NAMALWA (cell line): ENCODE measurements around the gene HNRNPA2B1.
"Not testable (repeated sequence)": the region's sequence is repeated elsewhere in the genome, so short reads cannot be mapped to it uniquely, and the experiment has no call there.

Source experiments
- DNase-seq: peaks from one replicate; pipeline ENCODE4 v3.0.0-alpha.2; 2015; ENCODE audit warnings: low spot score

HNRNPA2B1 gene

DNA sequence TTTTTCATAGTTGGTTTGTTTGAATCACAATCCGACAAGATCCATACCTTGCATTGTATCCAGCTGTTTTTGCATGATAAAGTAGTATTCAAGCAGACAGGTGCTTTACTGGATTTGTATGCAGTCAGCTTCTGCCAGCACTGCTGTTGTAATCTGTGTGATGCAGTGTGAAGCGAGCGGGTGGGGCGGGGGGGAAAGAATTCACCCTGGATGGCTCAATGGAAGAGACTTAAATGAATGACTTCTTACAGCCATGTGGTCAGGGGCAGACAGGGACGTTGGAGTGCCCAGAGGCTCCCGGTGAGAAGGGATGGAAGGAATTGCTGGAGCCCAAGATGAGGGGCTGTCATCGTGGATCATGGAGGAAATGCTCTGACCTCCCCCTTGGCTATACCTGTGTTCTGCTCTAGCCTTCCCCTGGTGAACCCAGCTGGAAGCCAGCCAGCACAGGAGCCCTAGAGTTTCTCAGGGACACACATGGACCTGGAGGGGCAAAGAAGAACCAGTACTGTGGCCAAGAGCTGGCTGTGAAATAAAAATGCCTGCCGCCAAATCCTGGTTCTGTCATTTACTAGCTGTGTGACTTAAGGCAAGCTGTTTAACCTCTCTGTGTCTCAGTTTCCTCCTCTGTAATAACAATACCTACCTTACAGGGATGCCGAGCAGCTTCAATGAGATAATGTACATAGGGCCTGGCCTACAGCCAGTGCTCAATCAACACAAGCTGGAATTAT lies 34.4 kb downstream of the HNRNPA2B1 start:
- no peak for DNase-seq

DNA sequence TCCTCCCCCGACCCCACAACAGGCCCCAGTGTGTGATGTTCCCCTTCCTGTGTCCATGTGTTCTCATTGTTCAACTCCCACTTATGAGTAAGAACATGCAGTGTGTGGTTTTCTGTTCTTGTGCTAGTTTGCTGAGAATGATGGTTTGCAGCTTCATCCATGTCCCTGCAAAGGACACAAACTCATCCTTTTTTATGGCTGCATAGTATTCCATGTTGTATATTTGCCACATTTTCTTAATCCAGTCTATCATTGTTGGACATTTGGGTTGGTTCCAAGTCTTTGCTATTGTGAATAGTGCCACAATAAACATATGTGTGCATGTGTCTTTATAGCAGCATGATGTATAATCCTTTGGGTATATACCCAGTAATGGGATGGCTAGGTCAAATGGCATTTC lies 36.7 kb downstream of the HNRNPA2B1 start:
- DNase-seq = not testable (repeated sequence)

GRCh38 chr7:26162431-26162830 lies 38.1 kb downstream of the HNRNPA2B1 start:
- no peak for DNase-seq

DNA sequence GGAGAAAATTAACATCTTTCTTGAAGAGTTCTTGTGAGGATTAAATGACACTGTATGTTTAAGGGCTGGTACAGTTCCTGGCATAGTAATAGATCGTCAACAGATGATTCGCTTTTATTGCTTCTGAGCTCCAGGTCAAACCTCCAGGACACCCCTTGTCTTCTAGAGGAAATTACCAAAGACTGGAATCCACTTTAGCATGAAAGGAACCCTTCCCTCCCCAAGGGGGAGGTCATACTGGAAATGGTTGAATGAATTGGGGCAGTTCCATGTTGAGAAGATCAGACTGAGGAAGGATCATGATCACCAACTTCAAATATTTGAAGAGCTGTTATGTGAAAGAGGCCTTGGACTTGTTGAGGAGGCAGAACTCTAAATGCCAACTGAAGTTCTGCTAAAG lies 39.6 kb downstream of the HNRNPA2B1 start:
- DNase-seq = no peak

- no peak for DNase-seq
Observed at GRCh38 chr7:26159243-26159642, 41.3 kb downstream of the HNRNPA2B1 start.

- peak; percentile 21 for DNase-seq
Observed at GRCh38 chr7:26157520-26158105, 42.9 kb downstream of the HNRNPA2B1 start.

GRCh38 chr7:26156451-26157420 lies 43.8 kb downstream of the HNRNPA2B1 start:
- peak; percentile 85 for DNase-seq

DNA sequence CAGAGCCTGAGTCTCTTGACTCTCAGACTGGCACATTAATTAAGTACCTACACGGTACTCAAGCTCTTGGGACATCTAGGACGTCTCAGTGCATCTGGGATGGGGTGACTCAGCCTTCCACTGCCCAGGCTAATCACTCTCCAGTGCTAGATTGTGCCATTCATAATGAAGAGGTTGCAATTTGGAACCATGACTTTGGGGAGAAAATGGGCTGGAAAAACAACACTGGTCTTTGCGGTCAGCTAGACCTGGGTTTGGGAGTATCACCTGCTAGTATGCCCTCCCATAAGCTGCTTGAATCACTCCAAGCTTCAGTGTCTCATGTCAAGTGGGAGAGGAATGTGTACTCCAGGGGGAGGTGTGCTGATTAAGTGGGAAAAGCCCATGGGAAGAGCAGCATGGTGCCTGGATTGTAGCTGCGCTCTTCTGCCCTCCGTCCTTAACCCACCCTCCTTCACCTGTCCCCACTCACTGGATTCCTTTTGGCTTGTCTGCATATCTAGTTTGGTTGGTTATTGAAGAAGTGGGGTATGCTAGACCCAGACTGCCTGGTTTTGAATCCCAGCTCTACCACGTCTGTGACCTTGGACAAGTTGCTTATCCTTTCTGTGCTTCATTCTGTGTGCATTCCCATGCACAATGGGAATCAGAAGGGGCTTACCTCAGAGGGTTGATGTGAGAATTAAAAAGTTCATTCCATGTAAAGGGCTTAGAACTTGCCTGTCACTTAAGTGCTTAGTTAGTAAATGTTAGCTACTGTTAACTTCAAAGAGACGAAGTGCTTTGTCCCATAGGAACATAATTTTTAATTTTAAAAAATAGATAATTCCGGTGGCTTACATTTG lies 44.8 kb downstream of the HNRNPA2B1 start:
- DNase-seq = no peak

GRCh38 chr7:26153823-26154783 lies 46.4 kb downstream of the HNRNPA2B1 start:
- no peak for DNase-seq

- DNase-seq = peak; percentile 46
Observed at GRCh38 chr7:26153241-26153822, 47.2 kb downstream of the HNRNPA2B1 start.

GRCh38 chr7:26152782-26153240 lies 47.7 kb downstream of the HNRNPA2B1 start:
- DNase-seq = not testable (repeated sequence)

DNA sequence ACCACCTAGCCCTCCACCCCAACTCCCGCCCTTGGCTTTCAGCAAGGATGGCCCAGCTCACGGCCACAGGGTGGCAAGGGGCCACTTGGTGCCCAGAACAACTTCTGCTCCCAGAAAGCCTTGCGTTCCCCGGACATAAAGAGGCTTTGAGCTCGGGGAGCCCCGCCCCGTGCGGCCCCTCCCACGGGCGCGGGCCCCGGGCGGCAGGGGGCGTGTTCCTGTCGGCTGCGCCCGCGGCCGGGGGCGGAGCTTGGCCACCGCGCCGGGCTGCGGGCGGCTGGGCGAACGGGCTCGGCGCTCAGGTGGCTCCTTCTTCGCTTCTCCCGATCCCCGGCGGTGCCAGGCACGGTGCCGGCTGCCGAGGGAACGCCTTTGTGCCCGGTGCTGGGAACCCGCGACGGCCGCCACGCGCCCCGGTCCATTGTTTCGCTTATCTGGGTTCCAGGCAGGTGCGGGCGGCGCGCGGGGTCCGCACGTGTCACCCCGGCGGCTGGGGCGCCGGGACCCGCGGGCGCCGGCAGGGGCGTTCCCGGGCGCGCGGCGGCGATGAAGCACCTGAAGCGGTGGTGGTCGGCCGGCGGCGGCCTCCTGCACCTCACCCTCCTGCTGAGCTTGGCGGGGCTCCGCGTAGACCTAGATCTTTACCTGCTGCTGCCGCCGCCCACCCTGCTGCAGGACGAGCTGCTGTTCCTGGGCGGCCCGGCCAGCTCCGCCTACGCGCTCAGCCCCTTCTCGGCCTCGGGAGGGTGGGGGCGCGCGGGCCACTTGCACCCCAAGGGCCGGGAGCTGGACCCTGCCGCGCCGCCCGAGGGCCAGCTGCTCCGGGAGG lies 48.4 kb downstream of the HNRNPA2B1 start, which contains the start of gene NFE2L3:
Gene NFE2L3, plus strand, starts transcription at position 246 of the 829 bp plus-strand sequence. Its CDS starts 301 bp downstream, at position 547.
- DNase-seq = peak; percentile 94

- DNase-seq = no peak
Observed at GRCh38 chr7:26151650-26151952, 48.9 kb downstream of the HNRNPA2B1 start.

DNA sequence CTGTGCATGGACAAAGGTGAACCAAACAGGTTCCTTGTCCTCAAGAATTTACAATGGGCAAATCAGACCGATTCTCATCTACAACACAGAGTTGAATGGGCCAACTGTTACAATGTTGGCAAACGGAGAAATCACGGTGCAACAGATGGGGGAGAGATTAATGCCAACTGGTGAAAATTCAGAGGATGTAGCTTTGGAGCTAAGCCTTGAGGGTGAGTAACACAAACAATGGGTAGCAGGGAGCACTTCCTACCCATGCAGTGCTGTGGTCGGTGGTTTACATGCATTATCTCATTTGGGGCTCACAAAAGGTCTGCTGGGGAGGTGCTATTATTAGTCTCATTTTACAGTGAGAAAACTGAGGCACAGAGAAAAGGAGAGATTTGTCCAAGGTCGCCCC lies 49.5 kb downstream of the HNRNPA2B1 start:
- DNase-seq = no peak

DNA sequence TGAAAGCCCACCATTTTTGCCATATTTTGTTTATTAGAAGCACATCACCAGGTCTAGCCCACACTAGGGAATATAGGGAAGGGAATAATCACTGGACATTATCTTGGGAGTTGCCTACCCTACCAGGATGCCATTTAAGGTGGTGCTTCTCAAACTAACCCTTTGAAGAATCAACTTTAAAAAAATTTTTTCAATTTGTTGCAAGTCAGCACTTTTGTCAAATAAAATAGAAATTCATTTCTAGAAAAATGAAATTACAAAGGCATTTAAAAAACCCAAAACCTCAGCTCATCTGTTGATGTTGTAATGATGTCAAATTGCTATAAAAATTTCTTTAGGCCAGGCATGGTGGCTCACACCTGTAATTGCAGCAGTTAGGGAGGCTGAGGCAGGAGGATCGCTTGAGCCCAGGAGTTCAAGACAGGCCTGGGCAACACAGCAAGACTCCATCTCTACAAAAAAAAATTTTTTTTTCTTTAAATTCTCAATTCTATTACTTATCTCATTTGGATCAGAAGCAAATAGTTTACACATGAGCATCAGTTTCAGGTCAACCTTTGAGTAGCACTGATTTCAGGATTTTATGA lies 51.1 kb downstream of the HNRNPA2B1 start:
- DNase-seq = no peak

GRCh38 chr7:26148307-26148700 lies 52.2 kb downstream of the HNRNPA2B1 start:
- not testable (repeated sequence) for DNase-seq

GRCh38 chr7:26147646-26148306 lies 52.8 kb downstream of the HNRNPA2B1 start:
- DNase-seq = not testable (repeated sequence)

DNA sequence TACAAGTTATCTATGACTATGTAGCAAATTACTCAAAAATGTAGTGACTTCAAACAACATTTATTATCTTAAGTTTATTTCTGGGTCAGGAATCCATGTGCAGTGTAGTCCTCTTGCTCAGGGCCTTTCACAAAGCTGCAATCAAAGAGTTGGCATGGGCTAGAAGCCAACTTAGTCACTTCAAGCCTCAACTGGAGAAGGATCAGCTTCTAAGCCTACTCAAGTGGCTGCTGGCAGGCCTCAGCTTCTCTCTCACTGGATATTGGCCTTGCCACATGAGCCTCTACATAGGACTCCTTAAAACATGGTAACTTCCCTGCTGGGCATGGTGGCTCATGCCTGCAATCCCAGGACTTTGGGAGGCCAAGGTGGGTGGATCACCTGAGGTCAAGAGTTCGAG lies 53.5 kb downstream of the HNRNPA2B1 start:
- DNase-seq = no peak
